HCT116 (cell line): ENCODE data around the gene RBPMS2. TPM values are rescaled to one million over a fixed set of nuclear protein-coding genes. Genes with fewer than 3 reads are reported as not detected.

Source experiments
- ATAC-seq: fragments of 200-7000 bp; cut with Tn5 transposase; 2 replicates; pipeline ENCODE4 v1.9.1; 2020; ENCODE audit warnings: mild to moderate bottlenecking, moderate library complexity
- BruUV-seq: library from RNA; stranded (reverse); fragments of 400-500 nt; replicated peaks from 2 replicates; lab custom pipeline; 2021; lab: Mats Ljungman, UMichigan
- CTCF ChIA-PET: fragments of 300-600 bp; sonication (Branson Sonifier 250); formaldehyde crosslinking; loops from one replicate; lab custom pipeline; 2021; ENCODE audit warnings: antibody characterized with exemption; lab: Charles Lee
- POLR2A ChIA-PET: fragments of 300-600, 350-600 bp; sonication (Branson Sonifier 250); formaldehyde crosslinking; loops from one replicate; lab custom pipeline; 2021; ENCODE audit warnings: antibody characterized with exemption; lab: Charles Lee
- RAD21 ChIA-PET, 2 experiments: fragments of 300-600 bp; sonication (Branson Sonifier 250); formaldehyde crosslinking; loops; one replicate each; lab custom pipeline; 2023; ENCODE audit warnings: low total read pairs in 2 of 2; ENCODE audit not compliant: uncharacterized antibody in 2 of 2, unreplicated experiment in 2 of 2, low non-redundant PET in 1 of 2; lab: Charles Lee
- DNase-seq: peaks from one replicate; pipeline ENCODE4 v3.0.0-alpha.2; 2010; ENCODE audit warnings: low read depth, low spot score
- H2AFZ ChIP-seq: fragments of 200-600 bp; shearing (Covaris generic), sonication (generic); 2 replicates; pipeline ENCODE4 v1.6.1; 2017; ENCODE audit warnings: low read depth, mixed run types, mixed read lengths, antibody characterized with exemption, low read length; ENCODE audit not compliant: poor library complexity, severe bottlenecking
- H3K27ac ChIP-seq: 2 replicates; pipeline ENCODE4 v1.5.1; 2012; ENCODE audit warnings: low read depth, low read length
- H3K27me3 ChIP-seq: fragments of 200-600 bp; sonication (generic); 2 replicates; pipeline ENCODE4 v1.6.1; 2016; ENCODE audit warnings: mixed run types, low read length, mixed read lengths; ENCODE audit not compliant: insufficient read depth
- H3K36me3 ChIP-seq, 2 experiments: fragments of 200-500 bp in 1 of 2; fragments of 200-600 bp in 1 of 2; sonication (Bioruptor generic) in 1 of 2; sonication (generic) in 1 of 2; 2 replicates each; pipeline versions ENCODE4 v1.5.1 to v1.6.1; 2014 to 2016; ENCODE audit warnings: low read length in 2 of 2, inconsistent platforms in 1 of 2, mixed read lengths in 1 of 2, mixed run types in 1 of 2; ENCODE audit not compliant: insufficient read depth in 2 of 2, control insufficient read depth in 1 of 2
- H3K4me1 ChIP-seq, 2 experiments: fragments of 200-600 bp in 1 of 2; sonication (generic) in 1 of 2; 2 replicates each; pipeline versions ENCODE4 v1.5.1 to v1.6.1; 2012 to 2017; ENCODE audit warnings: low read length in 2 of 2, inconsistent platforms in 1 of 2, mild to moderate bottlenecking in 1 of 2, mixed read lengths in 1 of 2, mixed run types in 1 of 2, moderate library complexity in 1 of 2; ENCODE audit not compliant: insufficient read depth in 2 of 2, control insufficient read depth in 1 of 2
- H3K4me2 ChIP-seq: fragments of 200-600 bp; sonication (generic); 2 replicates; pipeline ENCODE4 v1.6.1; 2017; ENCODE audit warnings: mixed run types, low read length, mixed read lengths
- H3K4me3 ChIP-seq, 2 experiments: fragments of 200-600 bp in 1 of 2; sonication (generic) in 1 of 2; replicated peaks in 1 of 2; 2 replicates each; pipeline ENCODE4 v1.5.1; 2011 to 2016; ENCODE audit warnings: low read length in 2 of 2, control low read depth in 1 of 2, low read depth in 1 of 2, mild to moderate bottlenecking in 1 of 2, mixed read lengths in 1 of 2, mixed run types in 1 of 2
- H3K79me2 ChIP-seq: fragments of 200-600 bp; sonication (generic); 2 replicates; pipeline ENCODE4 v1.6.1; 2017; ENCODE audit warnings: mild to moderate bottlenecking, mixed run types, low read length, moderate library complexity, mixed read lengths; ENCODE audit not compliant: insufficient read depth
- H3K9ac ChIP-seq: fragments of 200-600 bp; sonication (generic); 2 replicates; pipeline ENCODE4 v1.6.1; 2016; ENCODE audit warnings: low read length, mixed read lengths
- H3K9me2 ChIP-seq: fragments of 200-600 bp; sonication (generic), shearing (Covaris generic); 2 replicates; pipeline ENCODE4 v1.6.1; 2017; ENCODE audit warnings: mixed run types, mild to moderate bottlenecking, moderate library complexity; ENCODE audit not compliant: insufficient read depth
- H3K9me3 ChIP-seq, 2 experiments: fragments of 200-500 bp in 1 of 2; fragments of 200-600 bp in 1 of 2; sonication (Bioruptor generic) in 1 of 2; sonication (generic) in 1 of 2; 2 replicates each; pipeline ENCODE4 v1.6.1; 2014 to 2017; ENCODE audit warnings: low read length in 2 of 2, mixed read lengths in 2 of 2, inconsistent platforms in 1 of 2, low read depth in 1 of 2, mild to moderate bottlenecking in 1 of 2, mixed run types in 1 of 2, moderate library complexity in 1 of 2; ENCODE audit not compliant: control insufficient read depth in 1 of 2, insufficient read depth in 1 of 2
- H4K20me1 ChIP-seq: fragments of 200-600 bp; sonication (generic), shearing (Covaris generic); 2 replicates; pipeline ENCODE4 v1.6.1; 2017; ENCODE audit warnings: mixed run types, mild to moderate bottlenecking, moderate library complexity; ENCODE audit not compliant: insufficient read depth
- CBX3 ChIP-seq: IDR thresholded peaks from 2 replicates; pipeline ENCODE4 v1.6.1; 2012; ENCODE audit warnings: low read depth
- CEBPB ChIP-seq: IDR thresholded peaks from 2 replicates; pipeline ENCODE4 v1.6.1; 2012; ENCODE audit warnings: low read depth
- EGR1 ChIP-seq: IDR thresholded peaks from 2 replicates; pipeline ENCODE4 v1.6.1; 2012; ENCODE audit warnings: low read depth
- ELF1 ChIP-seq: IDR thresholded peaks from 2 replicates; pipeline ENCODE4 v1.6.1; 2012; ENCODE audit warnings: low read depth, borderline replicate concordance
- EZH2 ChIP-seq: fragments of 200-600 bp; sonication (generic); IDR thresholded peaks from 2 replicates; pipeline ENCODE4 v1.6.1; 2017; ENCODE audit warnings: antibody characterized with exemption, mixed run types
- EZH2phosphoT487 ChIP-seq: fragments of 200-600 bp; IDR thresholded peaks from 2 replicates; pipeline ENCODE4 v1.6.1; 2018; ENCODE audit warnings: antibody characterized with exemption, borderline replicate concordance
- FOSL1 ChIP-seq: IDR thresholded peaks from 2 replicates; pipeline ENCODE4 v1.6.1; 2012; ENCODE audit warnings: low read depth
- JUND ChIP-seq: IDR thresholded peaks from 2 replicates; pipeline ENCODE4 v1.6.1; 2012
- POLR2A ChIP-seq: IDR thresholded peaks from 2 replicates; pipeline ENCODE4 v1.7.0; 2011; ENCODE audit warnings: borderline replicate concordance; ENCODE audit not compliant: insufficient read depth, insufficient read length; ENCODE audit errors: extremely low read depth
- POLR2AphosphoS5 ChIP-seq: IDR thresholded peaks from 2 replicates; pipeline ENCODE4 v1.6.1; 2011; ENCODE audit warnings: mild to moderate bottlenecking, low read depth, low read length, moderate library complexity
- RAD21 ChIP-seq: IDR thresholded peaks from 2 replicates; pipeline ENCODE4 v1.6.1; 2012; ENCODE audit warnings: low read depth, mild to moderate bottlenecking
- SIN3A ChIP-seq: IDR thresholded peaks from 2 replicates; pipeline ENCODE4 v1.6.1; 2012; ENCODE audit warnings: low read depth
- SP1 ChIP-seq: IDR thresholded peaks from 2 replicates; pipeline ENCODE4 v1.6.1; 2012; ENCODE audit warnings: low read depth
- TCF7L2 ChIP-seq: IDR thresholded peaks from 2 replicates; pipeline ENCODE4 v1.7.0; 2011; ENCODE audit warnings: borderline replicate concordance, inconsistent platforms; ENCODE audit not compliant: insufficient read depth, insufficient read length; ENCODE audit errors: extremely low read depth
- YY1 ChIP-seq: IDR thresholded peaks from 2 replicates; pipeline ENCODE4 v1.6.1; 2011; ENCODE audit warnings: low read length, low read depth, moderate library complexity, mild to moderate bottlenecking; ENCODE audit not compliant: insufficient replicate concordance; ENCODE audit errors: extremely low read depth
- ZNF274 ChIP-seq: fragments of 200-500 bp; sonication (Bioruptor generic); IDR thresholded peaks from 2 replicates; pipeline ENCODE4 v1.6.1; 2014; ENCODE audit warnings: mild to moderate bottlenecking, low read depth, low read length, inconsistent platforms
- intact Hi-C: fragments of 100-400 bp; cut with micrococcal nuclease; formaldehyde crosslinking; loops from 2 replicates; pipeline ENCODE4 v1.10.0; 2022
- total RNA-seq: library from RNA; stranded (reverse); gene quantifications from one replicate; pipeline ENCODE4 v1.2.1, GENCODE V29; 2021; ENCODE audit not compliant: unreplicated experiment
- TF ChIP-seq, protein P1 (sequence below): IDR thresholded peaks from 2 replicates; pipeline ENCODE4 v1.6.1; 2012
- TF ChIP-seq, protein P2 (sequence below): IDR thresholded peaks from 2 replicates; pipeline ENCODE4 v1.6.1; 2011; ENCODE audit warnings: mild to moderate bottlenecking, low read length, moderate library complexity; ENCODE audit not compliant: insufficient replicate concordance; ENCODE audit errors: extremely low read depth
- TF ChIP-seq, protein P3 (sequence below): IDR thresholded peaks from 2 replicates; pipeline ENCODE4 v1.6.1; 2012; ENCODE audit warnings: low read depth

Gene RBPMS2
- total RNA-seq, 1 experiment from 2014 or later, result 11.6 TPM

DNA sequence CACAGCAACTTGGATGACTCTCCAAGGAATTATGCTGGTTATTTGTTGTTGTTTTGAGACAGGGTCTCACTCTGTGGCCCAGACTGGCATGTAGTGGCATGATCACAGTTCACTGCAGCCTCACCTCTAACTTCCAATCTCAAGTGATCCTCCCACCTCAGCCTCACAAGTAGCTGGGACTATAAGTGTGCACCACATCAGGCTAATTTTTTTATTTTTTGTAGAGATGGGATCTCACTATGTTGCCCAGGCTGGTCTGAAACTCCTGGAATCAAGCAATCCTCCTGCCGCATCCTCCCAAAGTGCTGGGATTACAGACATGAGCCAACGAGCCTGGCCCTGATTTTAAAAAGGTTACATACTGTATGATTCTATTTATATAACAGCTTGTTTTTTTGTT is 63.0 kb downstream of the RBPMS2 start:
- intact Hi-C loops, result no loop called here
- CTCF ChIA-PET, result no interaction called here

More for the DNA sequence above, 63.0 kb downstream of the RBPMS2 start:
- ATAC-seq (no peak), DNase-seq (no peak)
- POLR2A ChIA-PET, result no interaction called here
- TF ChIP-seq, protein P1, sequence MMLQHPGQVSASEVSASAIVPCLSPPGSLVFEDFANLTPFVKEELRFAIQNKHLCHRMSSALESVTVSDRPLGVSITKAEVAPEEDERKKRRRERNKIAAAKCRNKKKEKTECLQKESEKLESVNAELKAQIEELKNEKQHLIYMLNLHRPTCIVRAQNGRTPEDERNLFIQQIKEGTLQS, result no peak
- no peak for TF ChIP-seq POLR2A
- no peak for TF ChIP-seq YY1
- no peak for TF ChIP-seq RAD21
- no peak for TF ChIP-seq SIN3A
- TF ChIP-seq, protein P2, sequence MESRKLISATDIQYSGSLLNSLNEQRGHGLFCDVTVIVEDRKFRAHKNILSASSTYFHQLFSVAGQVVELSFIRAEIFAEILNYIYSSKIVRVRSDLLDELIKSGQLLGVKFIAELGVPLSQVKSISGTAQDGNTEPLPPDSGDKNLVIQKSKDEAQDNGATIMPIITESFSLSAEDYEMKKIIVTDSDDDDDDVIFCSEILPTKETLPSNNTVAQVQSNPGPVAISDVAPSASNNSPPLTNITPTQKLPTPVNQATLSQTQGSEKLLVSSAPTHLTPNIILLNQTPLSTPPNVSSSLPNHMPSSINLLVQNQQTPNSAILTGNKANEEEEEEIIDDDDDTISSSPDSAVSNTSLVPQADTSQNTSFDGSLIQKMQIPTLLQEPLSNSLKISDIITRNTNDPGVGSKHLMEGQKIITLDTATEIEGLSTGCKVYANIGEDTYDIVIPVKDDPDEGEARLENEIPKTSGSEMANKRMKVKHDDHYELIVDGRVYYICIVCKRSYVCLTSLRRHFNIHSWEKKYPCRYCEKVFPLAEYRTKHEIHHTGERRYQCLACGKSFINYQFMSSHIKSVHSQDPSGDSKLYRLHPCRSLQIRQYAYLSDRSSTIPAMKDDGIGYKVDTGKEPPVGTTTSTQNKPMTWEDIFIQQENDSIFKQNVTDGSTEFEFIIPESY, result no peak
- TF ChIP-seq CEBPB, result no peak
- TF ChIP-seq, protein P3, sequence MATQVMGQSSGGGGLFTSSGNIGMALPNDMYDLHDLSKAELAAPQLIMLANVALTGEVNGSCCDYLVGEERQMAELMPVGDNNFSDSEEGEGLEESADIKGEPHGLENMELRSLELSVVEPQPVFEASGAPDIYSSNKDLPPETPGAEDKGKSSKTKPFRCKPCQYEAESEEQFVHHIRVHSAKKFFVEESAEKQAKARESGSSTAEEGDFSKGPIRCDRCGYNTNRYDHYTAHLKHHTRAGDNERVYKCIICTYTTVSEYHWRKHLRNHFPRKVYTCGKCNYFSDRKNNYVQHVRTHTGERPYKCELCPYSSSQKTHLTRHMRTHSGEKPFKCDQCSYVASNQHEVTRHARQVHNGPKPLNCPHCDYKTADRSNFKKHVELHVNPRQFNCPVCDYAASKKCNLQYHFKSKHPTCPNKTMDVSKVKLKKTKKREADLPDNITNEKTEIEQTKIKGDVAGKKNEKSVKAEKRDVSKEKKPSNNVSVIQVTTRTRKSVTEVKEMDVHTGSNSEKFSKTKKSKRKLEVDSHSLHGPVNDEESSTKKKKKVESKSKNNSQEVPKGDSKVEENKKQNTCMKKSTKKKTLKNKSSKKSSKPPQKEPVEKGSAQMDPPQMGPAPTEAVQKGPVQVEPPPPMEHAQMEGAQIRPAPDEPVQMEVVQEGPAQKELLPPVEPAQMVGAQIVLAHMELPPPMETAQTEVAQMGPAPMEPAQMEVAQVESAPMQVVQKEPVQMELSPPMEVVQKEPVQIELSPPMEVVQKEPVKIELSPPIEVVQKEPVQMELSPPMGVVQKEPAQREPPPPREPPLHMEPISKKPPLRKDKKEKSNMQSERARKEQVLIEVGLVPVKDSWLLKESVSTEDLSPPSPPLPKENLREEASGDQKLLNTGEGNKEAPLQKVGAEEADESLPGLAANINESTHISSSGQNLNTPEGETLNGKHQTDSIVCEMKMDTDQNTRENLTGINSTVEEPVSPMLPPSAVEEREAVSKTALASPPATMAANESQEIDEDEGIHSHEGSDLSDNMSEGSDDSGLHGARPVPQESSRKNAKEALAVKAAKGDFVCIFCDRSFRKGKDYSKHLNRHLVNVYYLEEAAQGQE, result no peak
- no peak for TF ChIP-seq ELF1
- no peak for TF ChIP-seq SP1
- TF ChIP-seq CBX3, result no peak
- TF ChIP-seq TCF7L2, result no peak
- TF ChIP-seq ZNF274, result no peak
- no peak for TF ChIP-seq FOSL1
- no peak for TF ChIP-seq EZH2
- TF ChIP-seq EZH2phosphoT487, result no peak
- no peak for TF ChIP-seq POLR2AphosphoS5
- TF ChIP-seq EGR1, result no peak
- TF ChIP-seq JUND, result no peak
- H3K36me3 ChIP-seq, result no peaks in the 10 kb centered on the region
- H3K9me2 ChIP-seq, result no peaks in the 10 kb centered on the region
- BruUV-seq, result no TSS peak
- RAD21 ChIA-PET, result no interaction called here
- H3K4me3 ChIP-seq, result no peak overlapping the region
- no peaks in the 10 kb centered on the region for H4K20me1 ChIP-seq
- no peaks in the 10 kb centered on the region for H3K79me2 ChIP-seq
- no peak overlapping the region for H3K9ac ChIP-seq
- no peak overlapping the region for H3K4me2 ChIP-seq
- H3K4me1 ChIP-seq, result no peaks in the 10 kb centered on the region
- H3K27me3 ChIP-seq, result no peaks in the 10 kb centered on the region
- H2AFZ ChIP-seq, result no peak overlapping the region
- no peak overlapping the region for H3K27ac ChIP-seq
- H3K9me3 ChIP-seq, result no peaks in the 10 kb centered on the region
